Activated CD4-positive, alpha-beta T cell treated with anti-CD3 and anti-CD28 coated beads for 1 hour (primary cell): ENCODE measurements around the gene APBA2.
"Not testable (repeated sequence)": the region's sequence is repeated elsewhere in the genome, so short reads cannot be mapped to it uniquely, and the experiment has no call there.

Source experiments
- DNase-seq: peaks from one replicate; pipeline ENCODE4 v3.0.0-alpha.2; 2020

The APBA2 gene

DNA sequence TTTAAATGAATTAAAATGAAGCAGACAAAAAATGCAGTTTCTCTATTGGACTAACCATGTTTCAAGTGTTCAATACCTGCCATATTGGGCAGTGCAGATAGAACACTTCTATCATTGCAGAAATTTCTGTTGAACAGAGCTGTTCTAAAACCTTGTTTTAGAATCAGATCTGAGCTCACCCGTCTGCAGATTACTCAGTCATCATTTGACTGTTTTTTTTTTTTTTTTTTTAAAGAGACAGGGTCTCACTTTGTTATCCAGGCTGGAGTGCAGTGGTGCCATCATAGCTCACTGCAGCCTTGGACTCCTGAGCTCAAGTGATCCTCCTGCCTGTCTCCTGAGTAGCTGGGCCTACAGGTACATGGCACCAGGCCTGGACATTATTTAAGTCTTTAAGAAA is 128.7 kb downstream of the APBA2 start:
- no peak for DNase-seq

DNA sequence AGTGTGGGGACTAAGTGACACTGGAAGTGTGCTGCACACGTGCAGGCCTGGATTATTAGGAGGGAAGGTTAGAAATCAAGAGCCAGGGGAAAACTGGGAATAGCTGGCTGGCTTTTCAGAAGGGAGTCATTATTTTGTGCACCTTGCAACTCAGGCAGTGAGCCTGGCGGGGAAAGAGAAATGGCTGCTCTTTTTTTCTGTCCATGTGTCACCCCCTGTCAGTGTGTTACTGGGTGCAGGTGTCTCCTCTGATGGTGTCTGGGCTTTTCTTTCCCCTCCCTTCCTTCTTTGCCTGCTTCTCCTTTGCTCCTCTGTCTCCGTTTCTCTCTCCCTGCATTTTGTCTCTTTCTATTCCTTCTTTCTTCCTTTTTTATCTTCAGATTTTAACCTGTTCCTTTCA is 130.7 kb downstream of the APBA2 start:
- no peak for DNase-seq

DNA sequence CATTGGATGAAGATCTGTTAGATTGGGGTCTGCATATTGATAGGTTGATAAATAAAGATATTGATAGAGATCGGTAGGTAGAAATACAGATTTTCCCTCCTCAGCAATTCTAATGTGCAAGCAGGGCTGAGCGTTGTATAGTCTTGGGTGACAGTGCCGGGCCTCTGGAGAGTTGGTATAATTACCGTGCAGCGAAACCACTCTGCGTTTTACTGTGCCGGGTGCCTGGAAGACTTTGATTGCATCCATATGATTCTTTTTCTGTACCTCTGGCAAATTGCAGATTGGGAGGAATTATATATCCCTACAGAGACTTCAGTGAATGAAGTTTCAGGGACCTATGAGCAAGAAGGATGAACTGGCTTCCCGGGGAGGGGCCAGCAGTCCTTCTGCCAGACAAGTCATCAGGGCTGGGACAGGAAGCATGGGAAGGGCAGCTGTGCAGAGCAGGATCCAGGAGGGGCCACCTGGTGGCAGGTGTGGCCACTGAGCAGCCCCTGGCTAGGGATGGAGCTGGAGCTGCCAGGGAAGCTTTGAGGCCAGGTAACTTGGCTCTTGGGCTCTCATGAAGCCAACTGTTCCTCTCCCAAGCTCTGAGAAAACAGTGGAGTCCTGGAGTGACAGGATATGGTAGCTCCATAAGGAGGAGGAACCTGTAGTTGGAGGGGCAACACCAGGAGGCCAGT is 132.5 kb downstream of the APBA2 start:
- DNase-seq: no peak

DNA sequence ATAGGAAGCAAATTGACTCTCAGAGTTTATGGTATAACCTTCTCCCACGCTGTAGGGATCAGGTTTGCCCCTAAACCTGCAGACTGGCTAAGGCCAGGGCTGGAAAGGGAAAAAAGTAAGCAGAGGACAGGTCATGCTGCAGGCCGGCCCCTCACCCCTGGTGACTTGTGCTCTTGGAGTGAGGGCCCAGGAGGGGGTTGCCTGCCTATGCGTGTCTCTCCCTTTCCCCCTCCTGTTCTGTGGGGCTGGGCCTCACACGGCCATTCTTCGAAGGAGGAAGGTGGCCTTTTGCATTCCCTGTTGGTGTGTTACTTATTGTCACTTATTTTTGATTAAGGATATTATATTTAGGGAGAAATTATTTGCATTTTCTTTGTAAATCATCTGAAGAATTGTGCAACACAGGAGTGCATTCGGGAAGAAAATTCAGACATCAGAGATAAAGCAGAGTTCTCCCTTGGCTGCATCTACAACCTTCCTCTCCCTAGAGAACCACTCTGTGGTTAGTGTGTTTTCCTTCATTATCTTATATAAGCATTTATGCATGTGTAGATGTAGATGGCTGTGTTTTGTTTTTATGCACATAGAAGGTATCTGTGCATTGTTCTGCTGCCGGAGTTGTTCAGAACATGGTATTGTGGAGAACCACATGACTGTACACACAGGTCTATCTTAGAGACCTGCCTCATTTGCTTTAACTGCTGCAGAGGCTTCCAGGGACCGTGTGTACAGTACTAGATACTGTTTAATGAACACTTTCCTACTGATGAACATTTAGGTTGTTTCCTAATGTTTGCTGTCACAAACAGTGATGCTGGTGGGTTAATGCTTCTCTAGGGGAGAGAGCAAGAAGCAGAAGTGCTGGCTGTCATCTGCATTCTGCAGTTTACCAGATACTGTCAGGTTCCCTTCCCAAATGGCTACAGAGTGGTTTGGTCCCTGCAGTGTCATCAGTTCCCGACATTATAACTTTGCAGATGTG is 133.5 kb downstream of the APBA2 start:
- no peak for DNase-seq

DNA sequence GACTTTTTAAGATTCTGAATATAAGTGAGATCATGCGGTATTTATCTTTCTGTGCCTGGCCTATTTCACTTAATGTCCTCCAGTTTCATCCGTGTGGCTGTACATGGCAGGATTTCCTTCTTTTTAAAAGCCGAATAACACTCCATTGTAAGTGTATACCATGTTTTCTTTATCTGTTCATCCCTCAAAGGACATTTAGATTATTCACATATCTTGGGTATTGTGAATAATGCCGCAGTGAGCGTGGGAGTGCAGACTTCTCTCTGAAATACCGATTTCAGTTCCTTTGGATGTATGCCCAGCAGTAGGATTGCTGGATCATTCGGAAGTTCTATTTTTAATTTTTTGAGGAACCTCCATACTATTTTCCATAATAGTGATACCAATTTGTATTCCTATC is 136.1 kb downstream of the APBA2 start:
- no peak for DNase-seq

DNA sequence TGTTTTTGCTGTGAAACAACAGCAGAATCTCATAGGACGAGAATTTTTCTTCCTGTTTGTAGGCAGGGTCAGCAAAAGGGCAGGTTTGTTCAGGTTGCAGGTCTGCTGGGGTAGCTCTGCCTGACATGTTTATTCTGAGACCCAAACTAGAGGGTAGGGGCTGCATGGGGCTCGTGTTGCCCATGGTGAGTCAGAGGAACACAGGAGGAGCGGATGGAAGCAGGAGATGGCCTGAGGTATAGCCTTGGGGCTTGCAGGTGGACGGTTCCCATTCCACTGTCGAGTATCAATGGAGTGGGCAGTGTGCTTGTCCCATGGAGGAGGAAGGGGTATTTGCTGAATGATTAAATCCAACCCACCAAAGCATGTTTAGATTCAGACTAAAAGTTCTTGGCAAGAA is 138.9 kb downstream of the APBA2 start:
- DNase-seq: no peak

DNA sequence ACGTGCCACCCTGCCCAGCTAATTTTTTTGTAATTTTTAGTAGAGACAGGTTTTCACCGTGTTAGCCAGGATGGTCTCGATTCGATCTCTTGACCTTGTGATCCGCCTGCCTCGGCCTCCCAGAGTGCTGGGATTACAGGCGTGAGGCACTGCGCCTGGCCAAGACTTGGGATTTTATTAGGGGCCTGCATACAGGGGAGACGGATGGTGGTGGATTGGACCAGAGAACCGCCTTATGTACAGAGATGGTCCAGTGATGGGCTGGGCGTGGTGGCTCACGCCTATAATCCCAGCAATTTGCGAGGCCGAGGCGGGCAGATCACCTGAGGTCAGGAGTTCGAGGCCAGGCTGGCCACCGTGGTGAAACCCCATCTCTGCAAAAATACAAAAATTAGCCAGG is 139.6 kb downstream of the APBA2 start:
- not testable (repeated sequence) for DNase-seq

DNA sequence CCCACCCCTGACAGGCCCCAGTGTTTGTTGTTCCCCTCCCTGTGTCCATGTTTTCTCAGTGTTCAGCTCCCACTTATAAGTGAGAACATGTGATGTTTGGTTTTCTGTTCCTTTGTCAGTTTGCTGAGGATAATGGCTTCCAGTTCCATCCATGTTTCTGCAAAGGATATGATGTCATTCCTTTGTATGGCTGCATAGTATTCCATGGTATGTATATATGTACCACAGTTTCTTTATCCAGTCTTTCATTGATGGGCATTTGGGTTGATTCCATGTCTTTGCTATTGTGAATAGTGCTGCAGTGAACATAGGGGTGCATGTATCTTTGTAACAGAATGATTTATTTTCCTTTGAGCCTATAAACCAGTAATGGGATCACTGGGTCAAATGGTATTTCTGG is 142.4 kb downstream of the APBA2 start:
- DNase-seq: not testable (repeated sequence)

DNA sequence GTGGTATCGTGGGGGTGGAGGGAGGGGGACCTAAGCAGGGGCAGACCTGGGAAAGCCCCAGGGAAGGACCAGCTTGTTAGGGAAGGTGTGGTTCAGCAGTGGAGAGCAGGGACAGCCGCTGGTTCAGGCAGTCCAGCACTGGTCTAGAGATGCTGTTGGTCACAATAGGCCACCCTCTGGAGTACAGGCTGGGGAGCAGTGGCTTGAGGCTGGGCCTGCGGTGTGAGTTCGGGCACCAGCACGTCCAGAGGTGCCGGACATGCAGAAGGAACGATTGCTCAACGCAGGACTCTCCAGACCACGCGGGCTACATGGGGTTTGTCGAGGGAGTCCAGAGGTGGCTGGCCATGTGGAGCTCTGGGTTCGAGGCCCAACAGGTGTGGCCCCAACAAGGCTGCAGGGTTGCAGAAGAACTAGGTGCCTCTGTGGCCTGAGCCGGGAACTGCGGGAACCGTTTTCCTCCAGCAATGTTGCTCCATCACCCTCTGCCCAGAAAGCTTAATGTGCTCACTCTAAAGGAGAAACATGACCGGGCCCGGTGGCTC is 143.9 kb downstream of the APBA2 start:
- DNase-seq: no peak

DNA sequence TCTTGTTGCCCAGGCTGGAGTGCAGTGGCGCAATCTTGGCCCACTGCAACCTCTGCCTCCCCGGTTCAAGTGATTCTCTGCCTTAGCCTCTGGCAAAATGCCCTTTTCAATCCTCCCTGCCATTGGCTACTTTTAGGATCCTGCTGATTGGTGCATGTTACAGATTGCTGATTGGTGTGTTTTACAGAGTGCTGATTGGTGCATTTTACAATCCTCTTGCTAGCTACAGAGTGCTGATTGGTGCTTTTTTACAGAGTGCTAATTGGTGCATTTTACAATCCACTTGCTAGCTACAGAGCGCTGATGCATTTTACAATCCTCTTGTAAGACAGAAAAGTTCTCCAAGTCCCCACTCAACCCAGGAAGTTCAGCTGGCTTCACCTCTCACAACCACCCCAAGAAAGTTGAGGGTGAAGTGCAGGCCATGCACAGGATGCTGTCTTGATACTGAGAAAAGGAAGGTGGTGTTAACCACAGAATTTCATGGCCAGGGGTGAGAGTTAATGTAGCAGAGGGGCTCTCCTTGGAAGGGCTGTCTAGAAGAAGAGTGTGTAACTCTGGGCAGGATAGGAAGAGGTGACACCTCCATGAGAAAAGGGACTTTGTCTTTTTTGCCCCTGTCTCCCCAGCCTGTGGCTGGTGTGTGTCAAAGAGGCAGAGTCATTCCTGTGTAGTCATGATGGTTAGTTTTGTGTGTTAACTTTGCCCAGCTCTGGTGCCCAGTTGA is 145.9 kb downstream of the APBA2 start:
- no peak for DNase-seq

DNA sequence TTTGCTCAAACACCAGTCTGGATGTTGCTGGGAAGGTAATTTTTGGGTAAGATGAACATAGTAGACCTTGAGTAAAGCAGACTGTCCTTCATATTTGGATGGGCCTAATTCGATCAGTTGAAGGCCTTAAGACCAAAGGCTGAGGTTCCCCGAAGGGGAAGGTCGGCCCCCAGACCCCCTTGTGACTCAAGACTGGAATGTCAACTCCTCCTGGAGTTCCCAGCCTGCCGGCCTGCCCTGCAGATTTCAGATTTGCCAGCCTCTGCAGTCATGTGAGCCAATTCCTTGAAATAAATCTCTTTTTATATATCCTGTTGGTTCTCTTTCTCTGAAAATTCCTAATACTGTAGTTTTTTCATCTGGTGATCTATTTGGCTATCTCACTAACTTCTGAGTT is 146.5 kb downstream of the APBA2 start:
- no peak for DNase-seq

DNA sequence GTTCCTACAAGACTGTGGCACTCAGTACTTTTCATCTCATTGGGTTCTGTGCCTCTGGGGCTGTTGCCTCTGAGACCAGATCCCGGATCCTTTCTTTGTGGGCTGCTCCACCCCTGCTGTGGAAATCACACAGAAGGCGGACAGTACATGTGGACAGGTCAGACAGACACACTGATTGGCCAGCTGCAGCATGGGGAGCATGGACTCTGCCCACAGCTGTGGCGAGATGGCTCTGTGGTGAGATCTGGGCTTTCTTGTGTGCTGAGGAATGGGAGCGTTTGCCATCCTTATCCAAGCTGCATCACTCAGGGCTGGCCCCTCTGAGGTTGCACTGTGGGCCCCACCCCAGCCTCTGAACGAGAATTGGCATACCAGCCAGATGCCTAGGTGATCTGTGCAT is 147.0 kb downstream of the APBA2 start:
- no peak for DNase-seq

DNA sequence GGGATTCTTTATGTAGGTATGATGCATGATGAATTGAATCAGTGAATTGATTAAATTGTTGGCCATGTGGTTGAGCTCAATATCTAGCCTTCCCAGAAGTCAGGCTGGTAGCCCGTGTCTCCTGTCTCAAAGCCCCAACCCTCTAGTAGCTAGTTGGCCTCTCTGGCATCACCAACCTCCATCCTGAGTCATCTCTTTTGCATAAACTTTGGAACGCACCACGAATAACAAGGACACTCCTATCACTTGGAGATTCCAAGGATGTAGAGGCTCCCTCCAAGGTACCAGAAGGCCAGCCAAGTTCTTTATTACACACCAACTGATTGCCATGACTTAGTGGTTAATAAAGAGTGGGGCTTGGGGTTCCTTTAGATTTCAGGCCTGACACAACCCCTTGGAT is 148.4 kb downstream of the APBA2 start:
- no peak for DNase-seq

DNA sequence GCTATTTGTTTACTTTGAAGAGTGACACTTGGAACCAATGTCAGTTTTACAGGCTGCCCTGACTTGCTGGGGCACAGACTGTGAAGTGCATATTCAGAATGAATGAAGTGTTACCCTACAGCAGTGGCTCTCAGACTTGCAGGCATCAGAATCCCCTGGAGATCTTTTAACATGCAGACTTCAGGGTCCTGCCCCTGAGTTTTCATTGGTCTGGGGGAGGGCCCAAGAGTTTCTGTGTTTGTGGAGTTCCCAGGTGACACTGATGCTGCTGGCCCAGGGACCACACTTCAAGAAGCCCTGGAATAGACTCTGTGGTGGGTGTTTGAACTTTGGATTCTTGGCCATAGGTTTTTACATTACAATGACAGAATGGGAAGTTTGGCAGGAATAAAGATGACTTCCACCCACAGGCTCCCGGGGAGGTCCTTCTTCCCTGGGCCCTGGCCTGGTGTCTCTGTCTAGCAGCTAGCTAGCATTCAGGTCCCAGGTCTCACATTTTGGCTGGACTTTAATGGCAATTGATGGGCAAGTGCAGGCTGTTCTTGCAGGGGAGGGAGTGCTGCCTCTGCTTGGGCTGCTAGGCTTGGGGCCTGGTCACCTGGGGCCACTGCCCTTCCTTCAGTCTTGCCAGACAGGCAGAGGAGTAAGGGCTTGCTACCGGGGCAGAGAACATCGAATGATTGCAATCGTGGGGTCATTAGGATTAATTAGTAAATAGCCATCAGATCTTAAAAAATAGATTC is 149.0 kb downstream of the APBA2 start:
- DNase-seq: no peak

DNA sequence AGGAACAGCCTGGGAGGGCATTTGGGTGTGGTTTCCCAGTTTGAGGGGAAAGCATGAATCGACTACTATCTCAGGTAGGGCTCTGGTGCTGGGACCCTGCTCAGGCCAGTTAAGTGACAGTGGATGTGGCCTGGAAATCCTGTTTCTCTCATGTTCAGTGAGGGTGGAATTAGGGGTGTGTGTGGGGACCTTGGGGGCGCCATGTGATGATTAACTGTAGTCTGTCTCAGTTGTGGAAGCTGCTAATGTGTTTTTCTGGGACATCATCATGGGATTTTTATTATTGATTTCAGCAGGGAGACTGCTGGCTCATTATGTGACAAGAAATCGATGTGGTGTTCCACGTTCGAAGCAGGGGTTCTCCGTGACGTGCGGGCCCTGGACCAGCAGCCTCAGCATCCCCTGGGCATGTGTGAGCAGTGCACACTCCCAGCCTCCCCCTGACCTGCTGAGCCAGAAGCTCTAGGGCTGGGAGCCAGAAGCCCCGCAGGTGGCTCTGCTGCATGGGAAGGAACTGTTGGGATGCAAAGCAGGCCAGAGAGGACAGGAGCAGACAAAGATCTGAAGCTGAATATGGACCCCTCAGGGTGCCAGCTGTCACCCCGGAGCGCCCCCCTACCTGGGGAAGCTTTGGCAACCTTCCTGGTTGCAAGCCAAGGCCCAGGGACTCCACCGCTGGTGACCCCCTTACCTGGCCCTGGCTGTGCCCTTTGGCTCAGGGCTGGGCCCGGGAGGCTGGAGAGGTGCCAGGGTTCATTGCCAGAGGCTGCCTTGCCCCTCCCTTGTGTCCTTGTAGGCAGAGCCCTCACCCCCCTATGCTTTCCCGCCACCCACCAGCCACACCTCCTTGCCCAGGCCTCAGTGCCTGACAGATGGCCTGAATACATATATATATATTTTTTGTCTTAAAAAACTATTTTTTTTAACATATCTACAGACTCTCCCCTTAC is 149.8 kb downstream of the APBA2 start:
- no peak for DNase-seq

DNA sequence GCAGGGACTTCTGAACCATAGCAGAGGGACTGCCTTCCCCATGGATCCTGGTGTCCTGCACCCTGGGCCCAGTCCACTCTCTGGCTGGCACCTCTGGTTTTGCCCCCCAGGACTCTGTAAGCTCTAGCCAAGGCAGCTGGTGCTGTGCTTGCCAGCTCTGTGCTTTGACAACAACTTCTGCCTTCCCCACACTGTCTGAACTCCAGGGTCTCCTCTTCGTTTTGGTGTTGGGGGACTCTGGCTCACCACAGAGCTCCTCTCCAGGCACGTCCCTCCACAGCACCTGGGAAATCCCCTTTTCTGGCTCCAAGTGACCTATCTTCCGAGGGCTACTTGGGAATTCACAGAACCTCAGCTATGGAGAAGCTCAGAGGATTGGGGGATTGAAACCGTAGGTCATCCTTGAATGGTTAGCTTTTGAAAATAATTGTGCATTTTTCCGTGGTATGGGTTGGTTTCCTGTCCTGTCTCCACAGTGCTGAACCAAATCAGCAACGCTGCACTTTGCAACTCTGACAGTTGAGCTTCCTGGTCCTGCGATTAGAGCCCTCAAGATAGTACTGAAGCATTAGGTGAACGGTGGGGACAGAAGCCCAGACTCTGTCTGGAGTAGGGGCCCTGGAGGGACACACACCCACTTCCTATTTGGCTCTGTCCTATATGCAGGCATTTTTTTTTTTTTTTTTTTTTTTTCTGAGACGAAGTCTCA is 152.4 kb downstream of the APBA2 start:
- no peak for DNase-seq

DNA sequence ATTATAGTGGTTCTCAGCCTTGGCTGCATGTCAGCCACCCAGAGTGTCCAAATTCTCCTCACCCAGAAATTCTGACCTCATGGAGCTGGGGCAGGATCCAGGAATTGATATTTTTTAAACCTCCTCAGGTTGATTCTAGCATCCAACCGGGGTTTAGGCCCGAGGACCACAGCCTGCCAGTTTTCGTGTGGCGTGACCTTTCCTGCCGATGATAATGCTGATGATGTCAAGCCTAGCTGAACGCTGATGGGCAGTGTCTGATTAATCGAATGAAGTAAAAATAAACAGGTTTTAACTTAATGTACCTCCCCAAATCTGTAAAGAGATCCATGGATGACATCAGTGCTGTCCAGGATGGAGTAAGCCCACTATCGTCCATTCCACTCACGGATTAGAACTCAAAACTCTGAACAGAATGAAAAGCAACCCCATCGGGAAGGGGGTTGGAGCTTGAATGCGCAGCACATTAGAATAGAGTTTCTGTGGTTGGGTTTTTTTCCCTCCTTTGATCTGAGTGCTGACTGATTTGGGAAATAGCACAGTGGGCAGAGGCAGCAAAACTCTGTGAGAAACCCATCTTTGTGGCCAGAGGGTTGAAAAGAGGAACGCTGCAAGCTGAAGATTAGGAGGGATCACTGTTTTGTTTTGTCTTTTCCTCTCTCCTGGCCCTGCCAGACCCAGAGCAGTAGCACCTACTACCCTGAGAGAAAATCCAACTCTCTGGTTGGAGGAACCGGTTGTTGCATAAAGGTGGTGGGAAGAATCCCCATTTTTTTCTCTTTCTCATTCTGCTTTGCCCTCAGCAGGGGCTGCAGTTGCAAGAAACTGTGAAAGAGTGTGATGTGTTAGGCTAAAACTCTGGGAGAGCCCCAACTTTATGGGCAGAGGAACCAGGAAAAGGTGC is 153.9 kb downstream of the APBA2 start:
- DNase-seq: no peak

DNA sequence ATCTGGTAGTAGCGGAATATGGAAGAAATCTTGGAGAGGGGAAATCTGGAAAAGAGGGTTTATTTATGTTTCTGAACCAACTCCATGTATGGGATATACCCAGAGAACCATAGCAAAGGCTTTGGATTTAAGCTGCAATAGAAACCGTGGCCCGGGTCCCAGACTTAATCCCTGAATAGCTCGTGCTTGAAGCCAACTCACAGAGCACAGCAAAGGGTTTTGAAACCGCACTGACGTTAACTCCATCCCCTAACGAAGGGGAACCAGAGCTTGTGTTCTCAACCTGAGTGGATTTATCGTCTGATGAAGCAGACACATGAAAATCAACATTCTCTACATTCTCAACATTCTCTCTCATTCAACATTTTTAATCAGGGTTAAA is 154.6 kb downstream of the APBA2 start:
- DNase-seq: no peak

DNA sequence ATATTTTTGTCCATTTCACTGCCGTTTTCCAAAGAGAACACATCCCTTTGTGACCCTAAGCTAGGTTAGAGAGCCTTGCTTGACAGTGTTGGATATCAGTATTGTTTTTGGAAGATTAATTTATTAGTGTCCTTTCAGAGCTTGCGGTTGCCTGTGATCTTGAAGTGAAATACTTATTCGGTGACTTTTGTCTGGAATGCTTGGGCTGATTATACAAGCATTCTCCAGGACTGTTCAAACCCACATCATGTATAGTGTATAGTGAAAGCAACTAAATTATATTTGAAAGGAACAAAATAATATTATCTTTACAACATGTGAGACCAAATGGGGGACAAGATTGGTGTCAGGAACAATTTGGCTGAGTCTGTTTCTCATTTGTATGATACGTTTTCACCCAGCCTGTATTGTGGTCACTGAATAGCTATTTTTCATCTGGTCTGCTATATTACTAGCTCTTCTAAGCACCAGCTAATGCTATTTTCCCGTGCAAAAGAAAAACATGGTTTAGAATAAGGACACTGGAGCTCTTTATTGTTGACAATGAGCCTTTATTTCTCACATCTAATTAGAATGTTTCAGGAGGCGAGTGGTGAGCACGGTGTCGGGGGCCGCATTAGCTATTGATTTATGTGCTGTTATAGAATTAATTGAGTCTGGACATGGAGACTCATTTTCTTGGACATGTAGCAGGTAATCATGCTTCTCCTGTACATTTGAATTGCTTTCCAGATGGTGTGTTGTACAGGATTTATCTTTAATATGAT is 158.1 kb downstream of the APBA2 start:
- DNase-seq: no peak
